ENCODE data around the gene EPHA5.

Gene EPHA5

DNA sequence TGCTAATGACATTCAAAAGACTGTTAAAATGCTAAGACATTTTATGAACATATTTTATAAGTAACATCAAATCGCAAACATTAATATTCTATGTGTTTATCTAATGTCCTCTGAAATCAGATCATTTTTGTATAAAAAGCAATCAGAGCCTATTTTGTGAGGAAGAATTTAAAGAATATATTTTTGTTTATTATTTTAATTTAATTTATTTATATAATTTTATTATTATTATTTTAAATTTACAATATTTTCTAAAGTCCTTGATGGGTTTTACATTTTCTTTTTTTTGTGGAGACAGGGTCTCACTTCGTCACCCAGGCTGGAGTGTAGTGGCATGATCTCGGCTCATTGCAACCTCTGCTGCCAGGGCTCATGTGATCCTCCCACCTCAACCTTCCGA lies 262.8 kb downstream of the EPHA5 start:
- Histone ChIP-seq H3K27me3 (ENCODE audit: control insufficient read depth in 1 of 2, insufficient read depth in 2 of 2, low read length in 2 of 2) (no peaks in the 10 kb centered on the region), H3K9me3 (ENCODE audit: low read length) (no peaks in the 10 kb centered on the region), H3K4me3 (ENCODE audit: low read depth in 1 of 2, low read length in 2 of 2) (no peak overlapping the region), H3K27ac (ENCODE audit: low read depth, low read length) (no peak overlapping the region), H3K4me1 (ENCODE audit: insufficient read depth, low read length) (no peaks in the 10 kb centered on the region), H3K9ac (ENCODE audit: low read length) (no peak overlapping the region), H3K36me3 (ENCODE audit: insufficient read depth, low read length) (no peaks in the 10 kb centered on the region)

DNA sequence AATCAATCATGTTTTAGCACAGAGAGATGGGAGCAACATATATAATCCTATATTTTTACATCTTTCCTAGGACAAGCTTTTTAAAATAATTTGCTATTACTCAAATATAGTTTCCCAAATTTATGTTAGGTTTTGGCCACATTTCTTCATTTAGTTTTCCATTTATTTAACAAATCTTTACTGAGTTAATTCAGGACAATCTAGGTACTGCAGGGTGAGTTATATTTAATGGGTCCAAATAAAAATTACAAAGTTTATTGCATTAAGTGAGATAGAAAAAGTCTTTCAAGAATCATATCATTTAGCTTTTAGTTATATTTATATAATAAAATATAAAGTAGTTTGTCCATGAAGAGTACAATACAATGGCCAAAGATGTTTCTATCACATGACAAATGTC lies 269.2 kb downstream of the EPHA5 start:
- no peak overlapping the region for H3K9ac ChIP-seq (ENCODE audit: low read length)
- no peaks in the 10 kb centered on the region for H3K27me3 ChIP-seq (ENCODE audit: control insufficient read depth in 1 of 2, insufficient read depth in 2 of 2, low read length in 2 of 2)
- H3K4me1 ChIP-seq (ENCODE audit: insufficient read depth, low read length) = no peaks in the 10 kb centered on the region
- H3K36me3 ChIP-seq (ENCODE audit: insufficient read depth, low read length) = no peaks in the 10 kb centered on the region
- H3K4me3 ChIP-seq (ENCODE audit: low read depth in 1 of 2, low read length in 2 of 2) = no peak overlapping the region
- H3K27ac ChIP-seq (ENCODE audit: low read depth, low read length) = no peak overlapping the region
- no peaks in the 10 kb centered on the region for H3K9me3 ChIP-seq (ENCODE audit: low read length)

DNA sequence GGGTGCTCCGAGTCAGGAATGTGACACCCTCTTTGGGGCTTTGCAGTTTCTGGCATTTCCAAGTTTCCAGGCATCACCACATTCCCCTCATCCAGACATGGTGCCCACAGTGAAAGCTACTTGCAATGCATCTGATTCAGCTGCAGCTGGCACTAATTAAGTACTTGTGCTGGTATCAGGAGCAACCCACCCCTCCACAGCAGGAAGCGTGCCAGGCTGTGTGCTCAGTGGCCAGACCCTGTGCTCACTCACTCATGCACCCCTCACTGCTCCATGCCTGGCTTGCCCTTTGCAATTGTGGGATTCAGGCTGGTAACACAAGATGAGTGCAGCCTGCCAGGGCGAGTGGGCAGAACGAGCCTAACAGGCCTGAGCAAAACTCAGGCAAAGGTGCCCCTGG lies 271.2 kb downstream of the EPHA5 start:
- Histone ChIP-seq H3K36me3 (ENCODE audit: insufficient read depth, low read length) (no peaks in the 10 kb centered on the region), H3K4me1 (ENCODE audit: insufficient read depth, low read length) (no peaks in the 10 kb centered on the region), H3K27ac (ENCODE audit: low read depth, low read length) (no peak overlapping the region), H3K9me3 (ENCODE audit: low read length) (no peaks in the 10 kb centered on the region), H3K4me3 (ENCODE audit: low read depth in 1 of 2, low read length in 2 of 2) (no peak overlapping the region), H3K27me3 (ENCODE audit: control insufficient read depth in 1 of 2, insufficient read depth in 2 of 2, low read length in 2 of 2) (no peaks in the 10 kb centered on the region), H3K9ac (ENCODE audit: low read length) (no peak overlapping the region)

DNA sequence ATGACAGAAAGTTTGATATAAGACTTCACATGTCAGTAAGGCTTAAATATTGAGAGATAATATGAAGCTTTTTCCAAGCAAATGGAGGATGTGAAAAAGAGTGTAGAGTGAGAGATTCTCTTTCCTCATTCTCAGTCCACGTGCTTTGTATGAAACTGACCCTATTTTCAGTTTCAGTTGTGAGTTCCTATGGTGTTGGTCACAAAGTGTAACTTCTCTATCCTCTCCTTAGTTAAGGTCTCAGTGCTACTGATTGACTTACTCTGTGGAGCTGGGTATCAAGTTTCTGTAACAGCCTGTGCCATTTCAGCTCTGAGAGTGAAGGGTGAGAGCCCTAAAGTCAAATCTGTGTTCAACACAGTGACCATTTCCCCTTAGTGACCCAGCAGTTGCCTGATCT lies 277.2 kb downstream of the EPHA5 start:
- Histone ChIP-seq H3K9me3 (ENCODE audit: low read length) (no peaks in the 10 kb centered on the region), H3K4me3 (ENCODE audit: low read depth in 1 of 2, low read length in 2 of 2) (no peak overlapping the region), H3K36me3 (ENCODE audit: insufficient read depth, low read length) (no peaks in the 10 kb centered on the region), H3K27ac (ENCODE audit: low read depth, low read length) (no peak overlapping the region), H3K4me1 (ENCODE audit: insufficient read depth, low read length) (no peaks in the 10 kb centered on the region), H3K27me3 (ENCODE audit: control insufficient read depth in 1 of 2, insufficient read depth in 2 of 2, low read length in 2 of 2) (no peaks in the 10 kb centered on the region), H3K9ac (ENCODE audit: low read length) (no peak overlapping the region)

DNA sequence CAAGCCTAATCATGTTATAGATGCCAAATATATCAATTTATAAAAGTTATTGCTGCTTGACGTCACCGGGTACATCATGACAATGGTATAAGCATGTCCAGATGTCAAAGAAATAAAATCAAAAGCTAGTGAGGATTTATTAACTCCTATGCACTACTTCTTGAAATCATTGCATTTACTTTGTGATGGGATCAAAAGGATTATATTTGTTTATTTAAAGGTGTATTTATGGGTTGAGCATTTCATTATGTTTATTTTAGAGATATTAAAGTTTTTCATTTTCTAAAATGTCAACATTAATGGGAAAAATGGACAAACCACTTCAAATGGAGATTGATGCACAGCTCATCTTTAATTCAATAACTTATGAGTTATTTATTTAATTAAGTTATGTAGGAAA lies 277.8 kb downstream of the EPHA5 start:
- no peak overlapping the region for H3K27ac ChIP-seq (ENCODE audit: low read depth, low read length)
- H3K36me3 ChIP-seq (ENCODE audit: insufficient read depth, low read length) = no peaks in the 10 kb centered on the region
- no peaks in the 10 kb centered on the region for H3K27me3 ChIP-seq (ENCODE audit: control insufficient read depth in 1 of 2, insufficient read depth in 2 of 2, low read length in 2 of 2)
- no peak overlapping the region for H3K4me3 ChIP-seq (ENCODE audit: low read depth in 1 of 2, low read length in 2 of 2)
- no peak overlapping the region for H3K9ac ChIP-seq (ENCODE audit: low read length)
- H3K9me3 ChIP-seq (ENCODE audit: low read length) = no peaks in the 10 kb centered on the region
- no peaks in the 10 kb centered on the region for H3K4me1 ChIP-seq (ENCODE audit: insufficient read depth, low read length)

DNA sequence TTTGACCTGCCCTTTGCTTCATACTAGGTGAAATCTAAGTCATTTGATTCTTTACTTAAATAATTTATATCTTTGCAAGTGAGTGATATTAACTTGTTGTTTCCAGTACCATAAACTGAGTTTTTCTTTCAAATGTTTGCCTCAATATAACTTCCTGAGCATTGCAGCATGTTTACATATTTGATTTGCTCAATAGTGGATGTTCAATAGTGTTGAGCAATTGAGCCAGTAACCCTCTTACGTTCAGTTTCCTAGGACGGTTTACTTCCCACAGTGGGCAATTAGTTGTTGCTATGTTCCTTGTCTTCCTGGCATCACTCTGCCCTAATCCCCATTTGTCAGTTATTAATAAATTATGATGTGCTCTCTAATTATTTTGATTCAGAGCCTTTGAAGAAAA lies 278.5 kb downstream of the EPHA5 start:
- no peaks in the 10 kb centered on the region for H3K4me1 ChIP-seq (ENCODE audit: insufficient read depth, low read length)
- no peaks in the 10 kb centered on the region for H3K27me3 ChIP-seq (ENCODE audit: control insufficient read depth in 1 of 2, insufficient read depth in 2 of 2, low read length in 2 of 2)
- H3K9me3 ChIP-seq (ENCODE audit: low read length) = no peaks in the 10 kb centered on the region
- H3K9ac ChIP-seq (ENCODE audit: low read length) = no peak overlapping the region
- H3K4me3 ChIP-seq (ENCODE audit: low read depth in 1 of 2, low read length in 2 of 2) = no peak overlapping the region
- H3K36me3 ChIP-seq (ENCODE audit: insufficient read depth, low read length) = no peaks in the 10 kb centered on the region
- no peak overlapping the region for H3K27ac ChIP-seq (ENCODE audit: low read depth, low read length)

DNA sequence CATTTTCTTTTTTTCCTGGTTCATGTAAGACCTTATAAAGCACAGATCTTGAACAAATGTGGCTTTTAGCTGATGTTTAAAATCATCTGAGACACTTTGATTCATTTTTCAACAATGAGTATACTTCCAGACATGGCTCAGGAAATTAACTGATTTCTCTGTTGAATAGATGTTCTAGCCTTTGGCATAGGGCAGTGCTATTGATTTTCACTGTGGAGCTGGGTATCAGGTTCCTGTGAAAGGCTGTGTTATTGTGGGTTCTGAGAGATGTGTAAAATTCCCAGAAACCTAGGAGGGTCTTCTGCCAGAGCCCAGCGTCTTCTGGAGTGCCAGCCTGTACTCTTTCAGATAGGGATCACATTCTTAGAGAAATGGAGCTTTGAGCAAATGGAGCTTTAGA lies 278.9 kb downstream of the EPHA5 start:
- no peaks in the 10 kb centered on the region for H3K9me3 ChIP-seq (ENCODE audit: low read length)
- H3K9ac ChIP-seq (ENCODE audit: low read length) = no peak overlapping the region
- no peak overlapping the region for H3K27ac ChIP-seq (ENCODE audit: low read depth, low read length)
- H3K4me3 ChIP-seq (ENCODE audit: low read depth in 1 of 2, low read length in 2 of 2) = no peak overlapping the region
- H3K4me1 ChIP-seq (ENCODE audit: insufficient read depth, low read length) = no peaks in the 10 kb centered on the region
- no peaks in the 10 kb centered on the region for H3K27me3 ChIP-seq (ENCODE audit: control insufficient read depth in 1 of 2, insufficient read depth in 2 of 2, low read length in 2 of 2)
- H3K36me3 ChIP-seq (ENCODE audit: insufficient read depth, low read length) = no peaks in the 10 kb centered on the region

DNA sequence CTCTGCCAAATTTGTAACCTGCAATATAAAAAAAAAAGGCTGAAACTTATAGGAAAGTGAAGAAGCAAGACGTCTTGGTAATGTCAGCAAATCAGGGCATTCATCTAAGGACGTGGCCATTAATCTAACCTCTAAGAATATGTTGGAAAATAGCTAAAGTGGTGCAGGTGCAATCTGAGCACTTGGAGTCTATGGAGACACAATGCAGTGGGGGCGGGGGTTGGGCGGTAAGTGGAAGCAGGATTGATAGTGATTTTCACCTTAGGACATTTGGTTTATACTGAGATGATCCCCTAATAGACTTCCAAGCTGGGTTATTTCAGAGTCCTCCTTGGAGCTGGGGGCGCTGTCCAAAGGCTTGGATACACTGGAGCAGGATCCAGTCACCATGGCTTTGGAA lies 283.4 kb downstream of the EPHA5 start:
- H3K4me3 ChIP-seq (ENCODE audit: low read depth in 1 of 2, low read length in 2 of 2) = no peak overlapping the region
- no peak overlapping the region for H3K9ac ChIP-seq (ENCODE audit: low read length)
- no peaks in the 10 kb centered on the region for H3K36me3 ChIP-seq (ENCODE audit: insufficient read depth, low read length)
- H3K27me3 ChIP-seq (ENCODE audit: control insufficient read depth in 1 of 2, insufficient read depth in 2 of 2, low read length in 2 of 2) = no peaks in the 10 kb centered on the region
- no peaks in the 10 kb centered on the region for H3K4me1 ChIP-seq (ENCODE audit: insufficient read depth, low read length)
- no peaks in the 10 kb centered on the region for H3K9me3 ChIP-seq (ENCODE audit: low read length)
- H3K27ac ChIP-seq (ENCODE audit: low read depth, low read length) = no peak overlapping the region

DNA sequence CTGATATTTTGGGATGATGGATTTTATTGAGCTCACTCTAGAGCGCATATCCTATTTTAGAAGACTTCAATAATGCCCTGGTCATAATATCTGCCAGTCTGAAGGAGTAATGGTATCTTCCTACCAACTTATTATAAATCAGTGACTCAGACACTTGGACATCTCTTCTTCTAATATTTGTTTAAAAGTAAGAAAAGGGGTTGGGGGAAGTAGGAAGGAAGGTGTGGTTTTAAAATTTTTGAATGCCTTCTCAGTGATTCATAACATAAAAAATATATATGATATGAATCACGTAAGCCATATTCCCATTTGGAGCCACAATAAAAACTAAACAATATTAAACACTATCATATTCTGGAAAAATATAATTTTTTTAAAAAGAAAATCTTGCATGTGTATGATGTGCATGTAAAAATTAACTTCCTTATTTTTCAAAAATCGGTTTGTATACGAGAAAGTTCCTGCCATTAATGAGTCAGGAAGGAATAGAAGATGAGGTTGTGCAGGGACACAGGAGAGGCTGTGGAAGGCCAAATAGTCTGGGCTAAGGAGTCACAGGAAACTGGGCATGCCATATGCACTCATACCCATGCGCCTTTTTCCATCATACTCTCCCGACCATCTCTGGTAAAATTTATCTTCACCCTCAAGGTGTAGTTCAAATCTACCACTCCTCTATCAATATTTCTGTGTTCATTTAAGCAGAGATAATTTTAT lies 286.5 kb downstream of the EPHA5 start:
- no peak overlapping the region for H3K9ac ChIP-seq (ENCODE audit: low read length)
- no peaks in the 10 kb centered on the region for H3K4me1 ChIP-seq (ENCODE audit: insufficient read depth, low read length)
- H3K27me3 ChIP-seq (ENCODE audit: control insufficient read depth in 1 of 2, insufficient read depth in 2 of 2, low read length in 2 of 2) = no peaks in the 10 kb centered on the region
- H3K36me3 ChIP-seq (ENCODE audit: insufficient read depth, low read length) = no peaks in the 10 kb centered on the region
- H3K27ac ChIP-seq (ENCODE audit: low read depth, low read length) = no peak overlapping the region
- no peaks in the 10 kb centered on the region for H3K9me3 ChIP-seq (ENCODE audit: low read length)
- no peak overlapping the region for H3K4me3 ChIP-seq (ENCODE audit: low read depth in 1 of 2, low read length in 2 of 2)

DNA sequence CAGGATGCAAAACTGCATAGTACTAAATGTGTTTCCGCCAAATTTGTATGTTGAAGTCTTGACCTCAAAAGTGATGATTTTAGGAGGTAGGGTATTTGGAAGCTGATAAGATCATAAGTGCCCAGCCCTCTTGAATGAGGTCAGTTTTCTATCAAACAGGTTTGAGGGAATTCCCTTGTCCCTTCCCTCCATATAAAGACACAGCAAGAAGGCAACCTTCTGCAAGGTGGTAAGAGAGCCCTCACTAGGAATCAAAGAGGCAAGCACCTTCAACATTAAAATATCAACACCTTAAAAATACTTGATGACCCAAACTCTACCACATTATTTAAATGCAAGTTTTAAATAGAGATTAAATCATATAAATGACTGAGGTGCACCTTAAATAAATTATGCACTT lies 288.6 kb downstream of the EPHA5 start:
- H3K27ac ChIP-seq (ENCODE audit: low read depth, low read length) = no peak overlapping the region
- no peaks in the 10 kb centered on the region for H3K4me1 ChIP-seq (ENCODE audit: insufficient read depth, low read length)
- H3K9ac ChIP-seq (ENCODE audit: low read length) = no peak overlapping the region
- H3K36me3 ChIP-seq (ENCODE audit: insufficient read depth, low read length) = no peaks in the 10 kb centered on the region
- H3K4me3 ChIP-seq (ENCODE audit: low read depth in 1 of 2, low read length in 2 of 2) = no peak overlapping the region
- no peaks in the 10 kb centered on the region for H3K27me3 ChIP-seq (ENCODE audit: control insufficient read depth in 1 of 2, insufficient read depth in 2 of 2, low read length in 2 of 2)
- H3K9me3 ChIP-seq (ENCODE audit: low read length) = no peaks in the 10 kb centered on the region

DNA sequence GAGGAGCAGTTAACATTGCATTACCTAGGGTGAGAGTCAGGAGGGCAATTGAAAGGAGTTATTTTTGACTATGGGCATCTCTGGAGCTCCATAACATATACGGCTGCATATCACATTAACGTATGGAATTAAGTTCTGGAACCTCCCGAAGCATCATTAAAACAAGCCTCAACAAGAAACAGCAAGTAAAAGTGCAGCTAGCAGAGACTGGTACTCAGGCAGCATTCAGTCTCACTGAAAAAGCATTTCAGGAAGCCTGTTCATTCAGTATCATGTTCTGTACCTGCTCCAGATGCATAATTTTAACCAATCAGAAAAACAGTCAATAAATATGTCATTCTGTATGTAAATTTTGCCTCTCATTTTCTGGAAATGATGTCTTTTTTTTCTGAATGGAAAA lies 299.6 kb downstream of the EPHA5 start:
- Histone ChIP-seq H3K27me3 (ENCODE audit: control insufficient read depth in 1 of 2, insufficient read depth in 2 of 2, low read length in 2 of 2) (no peaks in the 10 kb centered on the region), H3K9me3 (ENCODE audit: low read length) (no peaks in the 10 kb centered on the region)

DNA sequence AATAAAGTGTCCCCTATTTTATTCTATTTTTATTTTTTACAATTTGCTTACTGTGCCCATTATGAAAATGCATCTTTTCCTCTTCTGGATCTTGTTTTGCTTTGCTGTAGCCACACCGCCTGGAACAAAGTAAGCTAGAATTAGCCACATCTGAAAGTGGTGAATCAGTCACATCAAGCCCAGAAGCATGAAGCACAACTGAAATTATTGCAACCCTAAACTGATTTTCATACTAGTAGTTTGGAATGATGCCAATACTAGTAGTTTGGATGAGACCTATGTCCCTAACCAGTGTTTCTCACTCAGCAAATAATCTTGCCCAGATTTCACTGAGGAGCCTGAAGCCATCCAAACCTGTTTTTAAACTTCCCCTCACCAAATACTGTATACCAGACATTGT lies 303.0 kb downstream of the EPHA5 start:
- Histone ChIP-seq H3K27me3 (ENCODE audit: control insufficient read depth in 1 of 2, insufficient read depth in 2 of 2, low read length in 2 of 2) (no peaks in the 10 kb centered on the region), H3K4me3 (ENCODE audit: low read depth in 1 of 2, low read length in 2 of 2) (no peak overlapping the region), H3K9me3 (ENCODE audit: low read length) (no peaks in the 10 kb centered on the region), H3K36me3 (ENCODE audit: insufficient read depth, low read length) (no peaks in the 10 kb centered on the region), H3K4me1 (ENCODE audit: insufficient read depth, low read length) (no peaks in the 10 kb centered on the region), H3K27ac (ENCODE audit: low read depth, low read length) (no peak overlapping the region), H3K9ac (ENCODE audit: low read length) (no peak overlapping the region)

More for the DNA sequence above, 299.6 kb downstream of the EPHA5 start:
- no peak overlapping the region for H3K9ac ChIP-seq (ENCODE audit: low read length)
- no peak overlapping the region for H3K4me3 ChIP-seq (ENCODE audit: low read depth in 1 of 2, low read length in 2 of 2)
- H3K4me1 ChIP-seq (ENCODE audit: insufficient read depth, low read length) = no peaks in the 10 kb centered on the region
- H3K36me3 ChIP-seq (ENCODE audit: insufficient read depth, low read length) = no peaks in the 10 kb centered on the region
- H3K27ac ChIP-seq (ENCODE audit: low read depth, low read length) = no peak overlapping the region
